IMR-90 (cell line): ENCODE results near the gene BAHD1. TPM values are rescaled to one million over a fixed set of nuclear protein-coding genes. Genes with fewer than 3 reads are reported as not detected.
A peak's percentile ranks its signal among the peaks of the same experiment; 100 is the strongest.

Experiments
- ATAC-seq: fragments of 200-7000 bp; cut with Tn5 transposase; 2 replicates; pipeline ENCODE4 v1.9.1; 2020; ENCODE audit warnings: low read depth, mild to moderate bottlenecking, moderate library complexity
- BruUV-seq: library from RNA; stranded (reverse); fragments of 400-500 nt; replicated peaks from 2 replicates; lab custom pipeline; 2021; lab: Mats Ljungman, UMichigan
- CTCF ChIA-PET: fragments of 300-600 bp; formaldehyde crosslinking; extraction: SDS; loops from one replicate; lab custom pipeline; 2021; ENCODE audit warnings: antibody characterized with exemption; lab: Yijun Ruan, JAX
- POLR2A ChIA-PET: fragments of 300-600 bp; sonication (Branson Sonifier 250); formaldehyde crosslinking; loops from one replicate; lab custom pipeline; 2022; ENCODE audit warnings: antibody characterized with exemption; ENCODE audit not compliant: unreplicated experiment; lab: Charles Lee
- DNase-seq: peaks from one replicate; pipeline ENCODE4 v3.0.0; 2013
- H2AFZ ChIP-seq: replicated peaks from 2 replicates; pipeline ENCODE3; 2013; ENCODE audit warnings: low read length, mild to moderate bottlenecking; ENCODE audit not compliant: poor library complexity
- H2AK5ac ChIP-seq: 2 replicates; pipeline ENCODE4 v1.6.1; 2013; ENCODE audit warnings: low read depth, low read length, inconsistent platforms
- H2AK9ac ChIP-seq: replicated peaks from 2 replicates; pipeline ENCODE3; 2013; ENCODE audit warnings: mild to moderate bottlenecking, low read depth, low read length, moderate library complexity; ENCODE audit not compliant: poor library complexity
- H2BK120ac ChIP-seq: 2 replicates; pipeline ENCODE4 v1.6.1; 2013; ENCODE audit warnings: low read depth, low read length, inconsistent platforms
- H2BK15ac ChIP-seq: 3 replicates; pipeline ENCODE4 v1.6.1; 2013; ENCODE audit warnings: low read depth, low read length, inconsistent platforms
- H2BK20ac ChIP-seq: 2 replicates; pipeline ENCODE4 v1.6.1; 2013; ENCODE audit warnings: low read depth, mild to moderate bottlenecking, inconsistent platforms, low read length, moderate library complexity
- H2BK5ac ChIP-seq: 2 replicates; pipeline ENCODE4 v1.6.1; 2013; ENCODE audit warnings: mild to moderate bottlenecking, low read depth, low read length, inconsistent platforms; ENCODE audit not compliant: poor library complexity, severe bottlenecking
- H3K14ac ChIP-seq: replicated peaks from 2 replicates; pipeline ENCODE4 v1.6.1; 2013; ENCODE audit warnings: low read depth, low read length, inconsistent platforms
- H3K18ac ChIP-seq: 2 replicates; pipeline ENCODE4 v1.6.1; 2013; ENCODE audit warnings: low read depth, low read length, control low read depth
- H3K23ac ChIP-seq: 2 replicates; pipeline ENCODE4 v1.6.1; 2013; ENCODE audit warnings: low read depth, low read length, inconsistent platforms
- H3K27ac ChIP-seq: 2 replicates; pipeline ENCODE4 v1.5.1; 2013; ENCODE audit warnings: mild to moderate bottlenecking, control low read depth, low read length; ENCODE audit not compliant: insufficient read depth
- H3K27me3 ChIP-seq: 2 replicates; pipeline ENCODE4 v1.6.1; 2013; ENCODE audit warnings: low read length; ENCODE audit not compliant: control insufficient read depth, insufficient read depth
- H3K36me3 ChIP-seq: 2 replicates; pipeline ENCODE4 v1.6.1; 2013; ENCODE audit warnings: low read length, mixed read lengths; ENCODE audit not compliant: control insufficient read depth, insufficient read depth
- H3K4ac ChIP-seq: 2 replicates; pipeline ENCODE4 v1.6.1; 2013; ENCODE audit warnings: low read depth, low read length, inconsistent platforms
- H3K4me1 ChIP-seq: 2 replicates; pipeline ENCODE4 v1.6.1; 2013; ENCODE audit warnings: low read length, mixed read lengths; ENCODE audit not compliant: control insufficient read depth, insufficient read depth
- H3K4me2 ChIP-seq: 2 replicates; pipeline ENCODE4 v1.6.1; 2013; ENCODE audit warnings: low read depth, mild to moderate bottlenecking, control low read depth, low read length, moderate library complexity
- H3K4me3 ChIP-seq: 2 replicates; pipeline ENCODE4 v1.5.1; 2013; ENCODE audit warnings: low read depth, mild to moderate bottlenecking, control low read depth, low read length, moderate library complexity; ENCODE audit not compliant: insufficient read depth
- H3K56ac ChIP-seq: 2 replicates; pipeline ENCODE4 v1.6.1; 2013; ENCODE audit warnings: low read length, inconsistent platforms; ENCODE audit not compliant: insufficient read depth; ENCODE audit errors: extremely low read depth
- H3K79me1 ChIP-seq, 2 experiments: 2 replicates each; pipeline ENCODE4 v1.6.1; 2013; ENCODE audit warnings: low read length in 2 of 2, inconsistent platforms in 1 of 2, low read depth in 1 of 2
- H3K9ac ChIP-seq: 2 replicates; pipeline ENCODE4 v1.6.1; 2013; ENCODE audit warnings: low read depth, low read length, control low read depth
- H3K9me1 ChIP-seq: 2 replicates; pipeline ENCODE4 v1.6.1; 2013; ENCODE audit warnings: low read length, inconsistent platforms; ENCODE audit not compliant: insufficient read depth
- H3K9me3 ChIP-seq: 2 replicates; pipeline ENCODE4 v1.6.1; 2013; ENCODE audit warnings: low read length; ENCODE audit not compliant: control insufficient read depth, insufficient read depth
- H4K20me1 ChIP-seq: 2 replicates; pipeline ENCODE4 v1.6.1; 2013; ENCODE audit warnings: low read length, inconsistent platforms; ENCODE audit not compliant: insufficient read depth
- H4K5ac ChIP-seq: 2 replicates; pipeline ENCODE4 v1.6.1; 2013; ENCODE audit warnings: mild to moderate bottlenecking, low read depth, low read length, control low read depth
- H4K8ac ChIP-seq, 2 experiments: 2 replicates each; pipeline ENCODE4 v1.6.1; 2013; ENCODE audit warnings: low read depth in 2 of 2, low read length in 2 of 2, control low read depth in 1 of 2, inconsistent platforms in 1 of 2
- H4K91ac ChIP-seq: 2 replicates; pipeline ENCODE4 v1.6.1; 2013; ENCODE audit warnings: low read depth, low read length, inconsistent platforms; ENCODE audit not compliant: insufficient read depth
- BHLHE40 ChIP-seq: fragments of 150-350 bp; IDR thresholded peaks from 2 replicates; pipeline ENCODE4 v1.6.1; 2016; ENCODE audit warnings: mild to moderate bottlenecking, low read depth, low read length
- CEBPB ChIP-seq: IDR thresholded peaks from 2 replicates; pipeline ENCODE4 v1.6.1; 2012; ENCODE audit warnings: low read depth, low read length, improper control_type of control experiment
- CHD1 ChIP-seq: IDR thresholded peaks from 2 replicates; pipeline ENCODE4 v1.6.1; 2012; ENCODE audit warnings: low read depth, low read length, improper control_type of control experiment
- CTCF ChIP-seq: conservative IDR thresholded peaks from 2 replicates; pipeline ENCODE4 v1.5.1; 2012; ENCODE audit warnings: mild to moderate bottlenecking, low read depth, low read length, improper control_type of control experiment
- ELK1 ChIP-seq: fragments of 150-350 bp; IDR thresholded peaks from 2 replicates; pipeline ENCODE4 v1.6.1; 2016; ENCODE audit warnings: low read depth, mild to moderate bottlenecking, low read length, moderate library complexity, borderline replicate concordance
- FOS ChIP-seq: fragments of 150-350 bp; IDR thresholded peaks from 2 replicates; pipeline ENCODE4 v1.6.1; 2016; ENCODE audit warnings: low read depth, low read length
- MAFK ChIP-seq: IDR thresholded peaks from 2 replicates; pipeline ENCODE4 v1.6.1; 2012; ENCODE audit warnings: low read depth, low read length, improper control_type of control experiment
- MAZ ChIP-seq: IDR thresholded peaks from 2 replicates; pipeline ENCODE4 v1.6.1; 2012; ENCODE audit warnings: low read depth, mild to moderate bottlenecking, low read length, improper control_type of control experiment, moderate library complexity, borderline replicate concordance
- MXI1 ChIP-seq: IDR thresholded peaks from 2 replicates; pipeline ENCODE4 v1.6.1; 2012; ENCODE audit warnings: low read depth, mild to moderate bottlenecking, low read length, moderate library complexity, borderline replicate concordance
- NFE2L2 ChIP-seq: fragments of 150-350 bp; IDR thresholded peaks from 2 replicates; pipeline ENCODE4 v1.6.1; 2016; ENCODE audit warnings: low read depth, mild to moderate bottlenecking, low read length
- POLR2A ChIP-seq: IDR thresholded peaks from 2 replicates; pipeline ENCODE4 v1.6.1; 2012; ENCODE audit warnings: mild to moderate bottlenecking, low read depth, low read length
- RAD21 ChIP-seq: IDR thresholded peaks from 2 replicates; pipeline ENCODE4 v1.6.1; 2012; ENCODE audit warnings: low read length, improper control_type of control experiment
- RCOR1 ChIP-seq: IDR thresholded peaks from 2 replicates; pipeline ENCODE4 v1.6.1; 2012; ENCODE audit warnings: mild to moderate bottlenecking, low read length, improper control_type of control experiment; ENCODE audit not compliant: insufficient replicate concordance
- RFX5 ChIP-seq: IDR thresholded peaks from 2 replicates; pipeline ENCODE4 v1.8.0; 2012; ENCODE audit warnings: low read depth, mild to moderate bottlenecking, low read length, moderate library complexity
- SMC3 ChIP-seq: fragments of 150-350 bp; IDR thresholded peaks from 2 replicates; pipeline ENCODE4 v1.6.1; 2016; ENCODE audit warnings: low read depth, mild to moderate bottlenecking, antibody characterized with exemption, low read length, moderate library complexity
- USF2 ChIP-seq: fragments of 150-350 bp; IDR thresholded peaks from 2 replicates; pipeline ENCODE4 v1.6.1; 2017; ENCODE audit warnings: mild to moderate bottlenecking, antibody characterized with exemption, low read length, low read depth
- WGBS, 2 experiments: methylation state at CpG; one replicate each; pipeline versions ENCODE4 v1.1.5 to v1.1.7; 2013; ENCODE audit warnings: missing lambda C conversion rate in 2 of 2; ENCODE audit not compliant: insufficient read length in 1 of 2; ENCODE audit errors: extremely low coverage in 2 of 2; 5-methylcytosine and 5-hydroxymethylcytosine counted together
- dilution Hi-C: fragments of 300-500 bp; cut with HindIII; formaldehyde crosslinking; loops from one replicate; pipeline ENCODE4 v1.14.3; 2018; ENCODE audit warnings: low sequenced_read_pairs; ENCODE audit not compliant: unreplicated experiment
- in situ Hi-C: fragments of 300-500 bp; cut with MboI; formaldehyde crosslinking; loops from 3 replicates; pipeline ENCODE4 v1.14.3; 2019; ENCODE audit warnings: low sequenced_read_pairs, inconsistent platforms, mixed read lengths
- intact Hi-C: fragments of 100-400 bp; cut with micrococcal nuclease; formaldehyde crosslinking; loops from 2 replicates; pipeline ENCODE4 v1.10.0; 2022
- polyA plus RNA-seq, 3 experiments: library from polyadenylated mRNA; depleted of rRNA; stranded (reverse); fragments of >200 nt; gene quantifications; 2 replicates each; pipeline ENCODE4 v1.2.3, GENCODE V29; 2012; ENCODE audit warnings: low replicate concordance in 1 of 3
- total RNA-seq: library from RNA; depleted of rRNA; stranded (reverse); fragments of >200 nt; gene quantifications from 2 replicates; pipeline ENCODE4 v1.2.3, GENCODE V29; 2012

Gene BAHD1
- total and polyA plus RNA-seq, 2 of the 4 experiments (the other 2 are of a cell fraction), result 3.0 to 8.7 TPM

- H3K4ac ChIP-seq, result peak overlapping the region; percentile 12; the same call in 1 of the 2 replicates
- peaks cover 35 to 83% of the 10 kb centered on the region in 2 experiments for H3K79me1 ChIP-seq
- H2AK5ac ChIP-seq, result no peak overlapping the region
- no peaks in the 10 kb centered on the region for H3K36me3 ChIP-seq
- H3K14ac ChIP-seq, result no peak overlapping the region
- peaks cover 78% of the 10 kb centered on the region for H4K20me1 ChIP-seq
- DNase-seq, result no peak
- H4K5ac ChIP-seq, result no peak overlapping the region
- H3K4me3 ChIP-seq, result no peak overlapping the region
- dilution Hi-C loops, result no loop called here
- H2BK20ac ChIP-seq, result no peak overlapping the region
- TF ChIP-seq MAZ (no peak), RFX5 (no peak), RCOR1 (no peak), CEBPB (no peak), MAFK (no peak), RAD21 (no peak), NFE2L2 (no peak), BHLHE40 (no peak), CTCF (no peak), CHD1 (no peak), SMC3 (no peak), FOS (no peak), ELK1 (no peak), MXI1 (no peak), USF2 (no peak), POLR2A (no peak)
- no peak overlapping the region for H3K23ac ChIP-seq
- WGBS, 2 experiments, result 100% methylated on average over 1 of the region's 2 CpGs; no CpG with 5 or more reads in 1 of the 2 experiments
- no peaks in the 10 kb centered on the region for H3K27me3 ChIP-seq
- no peak overlapping the region for H4K91ac ChIP-seq
- H2BK15ac ChIP-seq, result no peak overlapping the region
- no peak overlapping the region for H2AK9ac ChIP-seq
- no peaks in the 10 kb centered on the region for H3K9me3 ChIP-seq
- in situ Hi-C loops, result no loop called here
- no peak overlapping the region for H3K56ac ChIP-seq
- POLR2A ChIA-PET, result no interaction called here
- no peak overlapping the region for H2BK5ac ChIP-seq
- BruUV-seq, result no TSS peak
- H2BK120ac ChIP-seq, result no peak overlapping the region
- CTCF ChIA-PET, result no interaction called here
- H3K27ac ChIP-seq, result no peak overlapping the region
- intact Hi-C loops, result no loop called here
- H3K4me2 ChIP-seq, result no peak overlapping the region
- H3K18ac ChIP-seq, result no peak overlapping the region
- no peak overlapping the region for H4K8ac ChIP-seq
- peaks cover 12% of the 10 kb centered on the region for H3K4me1 ChIP-seq
- H2AFZ ChIP-seq, result no peak overlapping the region
- ATAC-seq, result no peak
- peaks cover 24% of the 10 kb centered on the region for H3K9me1 ChIP-seq
- no peak overlapping the region for H3K9ac ChIP-seq
Measured at GRCh38 chr15:40450047-40450446, 9.3 kb downstream of the BAHD1 start.
